HepG2 (cell line): ENCODE results near the gene OR5F1. TPM values are rescaled to one million over a fixed set of nuclear protein-coding genes. Genes with fewer than 3 reads are reported as not detected.

Experiments used
- ATAC-seq: fragments of 200-7000 bp; cut with Tn5 transposase; 3 replicates; pipeline ENCODE4 v1.9.1; 2020; ENCODE audit warnings: mild to moderate bottlenecking, moderate library complexity
- BruUV-seq: library from RNA; stranded (reverse); fragments of 400-500 nt; replicated peaks from 2 replicates; lab custom pipeline; 2021; lab: Mats Ljungman, UMichigan
- CTCF ChIA-PET: fragments of 300-600 bp; formaldehyde crosslinking; extraction: SDS; loops from one replicate; lab custom pipeline; 2021; ENCODE audit warnings: low total read pairs, inconsistent platforms, low intra/inter-chr PET ratio; lab: Yijun Ruan, JAX
- POLR2A ChIA-PET: fragments of 350-600 bp; sonication (Branson Sonifier 250); formaldehyde crosslinking; loops from one replicate; lab custom pipeline; 2020; ENCODE audit warnings: antibody characterized with exemption, inconsistent platforms; lab: Yijun Ruan, JAX
- DNase-seq: peaks from one replicate; pipeline ENCODE4 v3.0.0-alpha.2; 2015; ENCODE audit warnings: low spot score
- FAIRE-seq: peaks from 3 replicates; lab custom pipeline; 2011; peaks lifted over from hg19 to GRCh38; lab: Jason Lieb, UNC
- H2AFZ ChIP-seq: one replicate; pipeline ENCODE4 v1.6.1; 2011; ENCODE audit warnings: low read length, inconsistent platforms
- H3K27ac ChIP-seq: fragments of 300-600 bp; 3 replicates; pipeline ENCODE4 v1.8.0; 2011; ENCODE audit warnings: mixed run types, mild to moderate bottlenecking, mixed read lengths, low read length, inconsistent platforms; ENCODE audit not compliant: insufficient read depth; ENCODE audit errors: extremely low read length
- H3K27me3 ChIP-seq, 2 experiments: fragments of 200-600 bp in 1 of 2; 2 replicates in 1 of 2; 3 replicates in 1 of 2; pipeline versions ENCODE4 v1.6.0 to v1.8.0; 2011; ENCODE audit warnings: low read length in 2 of 2, mild to moderate bottlenecking in 2 of 2, moderate library complexity in 2 of 2, inconsistent platforms in 1 of 2; ENCODE audit not compliant: insufficient read depth in 2 of 2, control insufficient read depth in 1 of 2
- H3K36me3 ChIP-seq, 2 experiments: fragments of 200-600 bp in 1 of 2; replicated peaks in 1 of 2; 2 replicates in 1 of 2; 3 replicates in 1 of 2; pipeline versions ENCODE4 v1.5.1 to v1.8.0; 2011; ENCODE audit warnings: low read length in 2 of 2, inconsistent platforms in 1 of 2; ENCODE audit not compliant: insufficient read depth in 2 of 2, control insufficient read depth in 1 of 2
- H3K4me1 ChIP-seq: 2 replicates; pipeline ENCODE4 v1.5.1; 2012; ENCODE audit warnings: low read length, inconsistent platforms; ENCODE audit not compliant: insufficient read depth
- H3K4me2 ChIP-seq: 2 replicates; pipeline ENCODE4 v1.6.0; 2011; ENCODE audit warnings: low read depth, low read length, inconsistent platforms
- H3K4me3 ChIP-seq, 3 experiments: fragments of 200-600 bp in 1 of 3; sonication (generic), shearing (Covaris generic) in 1 of 3; replicated peaks in 1 of 3; 2 replicates each; pipeline ENCODE4 v1.5.1; 2011 to 2016; ENCODE audit warnings: low read length in 3 of 3, inconsistent platforms in 2 of 3, low read depth in 2 of 3, mild to moderate bottlenecking in 2 of 3, control low read depth in 1 of 3, mixed read lengths in 1 of 3; ENCODE audit not compliant: insufficient read depth in 1 of 3
- H3K79me2 ChIP-seq: one replicate; pipeline ENCODE4 v1.6.1; 2011; ENCODE audit warnings: low read length, inconsistent platforms; ENCODE audit not compliant: insufficient read depth
- H3K9ac ChIP-seq: 2 replicates; pipeline ENCODE4 v1.6.0; 2011; ENCODE audit warnings: mild to moderate bottlenecking, low read depth, low read length, inconsistent platforms; ENCODE audit not compliant: insufficient read depth
- H3K9me3 ChIP-seq: 2 replicates; pipeline ENCODE4 v1.5.1; 2012; ENCODE audit warnings: mild to moderate bottlenecking, low read length
- H4K20me1 ChIP-seq: 2 replicates; pipeline ENCODE4 v1.6.0; 2011; ENCODE audit warnings: inconsistent platforms, mild to moderate bottlenecking, low read length, moderate library complexity; ENCODE audit not compliant: insufficient read depth
- BRF2 ChIP-seq: sonication (generic); formaldehyde crosslinking; IDR thresholded peaks from 2 replicates; pipeline ENCODE4 v1.8.1; 2022; ENCODE audit warnings: mild to moderate bottlenecking, missing genetic modification reagents
- GATAD2A ChIP-seq: IDR thresholded peaks from 2 replicates; pipeline ENCODE4 v1.6.1; 2016
- HDAC1 ChIP-seq: sonication (generic); formaldehyde crosslinking; IDR thresholded peaks from 2 replicates; pipeline ENCODE4 v1.5.1; 2020; ENCODE audit warnings: mild to moderate bottlenecking, missing genetic modification reagents
- HIC2 ChIP-seq: sonication (generic); formaldehyde crosslinking; IDR thresholded peaks from 2 replicates; pipeline ENCODE4 v1.9.0; 2022; ENCODE audit warnings: low read depth, missing genetic modification reagents
- HIVEP1 ChIP-seq: sonication (generic); formaldehyde crosslinking; IDR thresholded peaks from 2 replicates; pipeline ENCODE4 v1.4.0; 2020; ENCODE audit warnings: mild to moderate bottlenecking, missing genetic modification reagents
- SP1 ChIP-seq, 2 experiments: fragments of 450-650 bp in 1 of 2; sonication (generic) in 1 of 2; formaldehyde crosslinking in 1 of 2; IDR thresholded peaks; 2 replicates each; pipeline versions ENCODE4 v1.4.0 to v1.6.1; 2016 to 2020; ENCODE audit warnings: missing genetic modification reagents in 1 of 2
- TBX2 ChIP-seq: sonication (generic); formaldehyde crosslinking; IDR thresholded peaks from 2 replicates; pipeline ENCODE4 v1.5.0; 2020; ENCODE audit warnings: missing genetic modification reagents, mild to moderate bottlenecking, borderline replicate concordance
- ZFP36L2 ChIP-seq: sonication (generic); formaldehyde crosslinking; IDR thresholded peaks from 2 replicates; pipeline ENCODE4 v1.4.0; 2020; ENCODE audit warnings: missing genetic modification reagents
- ZNF326 ChIP-seq: sonication (generic); formaldehyde crosslinking; IDR thresholded peaks from 2 replicates; pipeline ENCODE4 v1.4.0; 2020; ENCODE audit warnings: missing genetic modification reagents, borderline replicate concordance
- in situ Hi-C: cut with HindIII; loops from 2 replicates; pipeline ENCODE4 v1.10.0; 2017; ENCODE audit warnings: low pct_unique_long_range_greater_than_20kb; ENCODE audit not compliant: extremely low pct_ligation_motif_present
- intact Hi-C: fragments of 100-400 bp; cut with micrococcal nuclease; formaldehyde crosslinking; loops from one replicate; pipeline ENCODE4 v1.10.0; 2022; ENCODE audit not compliant: unreplicated experiment
- polyA plus RNA-seq, 8 experiments: library from polyadenylated mRNA; depleted of rRNA in 3 of 8; stranded (reverse) in 7 of 8; unstranded in 1 of 8; fragments of >200 nt; fragmentation: Illumina TruSeq in 4 of 8; extraction: Trizol in 4 of 8; gene quantifications; 2 replicates each; pipeline versions ENCODE4 v1.2.1 to v1.2.3, GENCODE V29; 2011 to 2016; ENCODE audit warnings: low read depth in 4 of 8, missing spikeins in 1 of 8, mixed read lengths in 1 of 8; ENCODE audit not compliant: insufficient read depth in 1 of 8
- total RNA-seq, 5 experiments: library from RNA; depleted of rRNA; stranded (reverse); fragments of >200 nt; fragmentation: Illumina TruSeq; extraction: Trizol; gene quantifications; 2 replicates each; pipeline ENCODE4 v1.2.3, GENCODE V29; 2016; ENCODE audit warnings: low read depth in 1 of 5

Gene OR5F1
- total and polyA plus RNA-seq, 2 of the 13 experiments (the other 11 are each of a cell fraction or from before 2014, with no cell fraction given), result not detected

GRCh38 chr11:56027354-56027753, 32.9 kb upstream of the OR5F1 start, which contains the start of gene OR5AS1:
OR5AS1 (plus strand) TSS chr11:56027654; CDS start chr11:56030419, 2,765 bp downstream.
- H3K36me3 ChIP-seq, result no peaks in the 10 kb centered on the region
- in situ Hi-C loops, result no loop called here
- intact Hi-C loops, result no loop called here
- H3K79me2 ChIP-seq, result no peaks in the 10 kb centered on the region
- ChIA-PET CTCF (no interaction called here), POLR2A (no interaction called here)
- no peaks in the 10 kb centered on the region for H3K4me1 ChIP-seq
- H2AFZ ChIP-seq, result no peak within 1 kb of the TSS
- no peak for TF ChIP-seq GATAD2A (CRISPR knock-in tag)
- TF ChIP-seq ZFP36L2 (CRISPR knock-in tag), result no peak
- TF ChIP-seq SP1 (IDR thresholded peaks at IDR 0.05), result no peak
- TF ChIP-seq SP1 (CRISPR knock-in tag; IDR thresholded peaks at IDR 0.05), result no peak
- no peak for TF ChIP-seq HIC2 (CRISPR knock-in tag)
- no peak for TF ChIP-seq HDAC1 (CRISPR knock-in tag)
- no peak for TF ChIP-seq ZNF326 (CRISPR knock-in tag)
- TF ChIP-seq HIVEP1 (CRISPR knock-in tag), result no peak
- TF ChIP-seq TBX2 (CRISPR knock-in tag), result no peak
- TF ChIP-seq BRF2 (CRISPR knock-in tag), result no peak
- H4K20me1 ChIP-seq, result no peaks in the 10 kb centered on the region
- peaks cover 27% of the 10 kb centered on the region for H3K9me3 ChIP-seq
- H3K27me3 ChIP-seq, result no peaks in the 10 kb centered on the region
- FAIRE-seq, result no peak
- no peak within 1 kb of the TSS for H3K4me3 ChIP-seq
- H3K4me2 ChIP-seq, result no peak within 1 kb of the TSS
- H3K9ac ChIP-seq, result no peak within 1 kb of the TSS
- BruUV-seq, result no TSS peak
- no peak for DNase-seq
- H3K27ac ChIP-seq, result no peak within 1 kb of the TSS
- ATAC-seq, result no peak
